HG03060 (cell line): ENCODE data around the gene RFX3.
"Not testable (repeated sequence)": the region's sequence is repeated elsewhere in the genome, so short reads cannot be mapped to it uniquely, and the experiment has no call there.

ENCODE experiments used
- ATAC-seq: cut with Tn5 transposase; IDR thresholded peaks from one replicate; pipeline ENCODE4 v1.9.1; 2021; ENCODE audit warnings: low read depth, moderate number of reproducible peaks; ENCODE audit not compliant: unreplicated experiment

Gene RFX3

GRCh38 chr9:3361689-3362392, 164.0 kb downstream of the RFX3 start:
- no peak for ATAC-seq

GRCh38 chr9:3361116-3361515, 164.7 kb downstream of the RFX3 start:
- ATAC-seq, result no peak

- no peak for ATAC-seq
These were observed 165.6 kb downstream of the RFX3 start for GRCh38 chr9:3360245-3360644.

GRCh38 chr9:3359778-3360177, 166.0 kb downstream of the RFX3 start:
- ATAC-seq, result no peak

GRCh38 chr9:3359048-3359692, 166.6 kb downstream of the RFX3 start:
- no peak for ATAC-seq

GRCh38 chr9:3348169-3348568, 177.6 kb downstream of the RFX3 start:
- no peak for ATAC-seq

GRCh38 chr9:3346549-3346948, 179.3 kb downstream of the RFX3 start:
- ATAC-seq, result no peak

- ATAC-seq, result no peak
These were observed 182.1 kb downstream of the RFX3 start for GRCh38 chr9:3343671-3344070.

GRCh38 chr9:3342159-3342777, 183.5 kb downstream of the RFX3 start:
- ATAC-seq, result no peak

- ATAC-seq, result no peak
These were observed 188.1 kb downstream of the RFX3 start for GRCh38 chr9:3337515-3338225.

- no peak for ATAC-seq
These were observed 188.8 kb downstream of the RFX3 start for GRCh38 chr9:3336951-3337350.

- ATAC-seq, result no peak
These were observed 193.0 kb downstream of the RFX3 start for GRCh38 chr9:3332802-3333201.

- ATAC-seq, result no peak
These were observed 194.0 kb downstream of the RFX3 start for GRCh38 chr9:3331801-3332200.

GRCh38 chr9:3330792-3331420, 194.9 kb downstream of the RFX3 start:
- ATAC-seq, result no peak

- ATAC-seq, result no peak
These were observed 196.4 kb downstream of the RFX3 start for GRCh38 chr9:3329361-3329760.

GRCh38 chr9:3323714-3324113, 202.1 kb downstream of the RFX3 start:
- no peak for ATAC-seq

- ATAC-seq, result no peak
These were observed 204.6 kb downstream of the RFX3 start for GRCh38 chr9:3321186-3321585.

GRCh38 chr9:3312595-3312994, 213.2 kb downstream of the RFX3 start:
- ATAC-seq, result not testable (repeated sequence)

GRCh38 chr9:3308609-3309008, 217.2 kb downstream of the RFX3 start:
- no peak for ATAC-seq

GRCh38 chr9:3304388-3304787, 221.4 kb downstream of the RFX3 start:
- not testable (repeated sequence) for ATAC-seq

- peak; percentile 93 for ATAC-seq
These were observed 225.9 kb downstream of the RFX3 start for GRCh38 chr9:3299872-3300271.
